T-helper 1 cell (primary cell): ENCODE results near the gene ETFA.

Experiments
- DNase-seq, 5 donors: peaks; one replicate each; pipeline ENCODE4 v3.0.0-alpha.2; 2012 to 2020

The ETFA gene

GRCh38 chr15:76340198-76340802 is 29.0 kb upstream of the ETFA start:
- peak in 1 of 5 donors; percentile 45 for DNase-seq

GRCh38 chr15:76339305-76340197 is 28.3 kb upstream of the ETFA start:
- DNase-seq: peak in 1 of 5 donors; percentile 49

GRCh38 chr15:76338486-76339304 is 27.4 kb upstream of the ETFA start:
- DNase-seq: no peak

- DNase-seq: peak in 1 of 5 donors; percentile 43
These were observed 26.6 kb upstream of the ETFA start for GRCh38 chr15:76337696-76338485.

GRCh38 chr15:76337059-76337695 is 25.9 kb upstream of the ETFA start:
- DNase-seq: peak in 1 of 5 donors; percentile 54

GRCh38 chr15:76336254-76337058 is 25.2 kb upstream of the ETFA start, which contains the start of gene ISL2:
ISL2 (plus strand) TSS chr15:76336773; CDS start chr15:76336884, 111 bp downstream.
- peak in 1 of 5 donors; percentile 97 for DNase-seq

GRCh38 chr15:76335307-76336253 is 24.3 kb upstream of the ETFA start:
- DNase-seq: peak in 1 of 5 donors; percentile 66

GRCh38 chr15:76334438-76335306 is 23.4 kb upstream of the ETFA start:
- no peak for DNase-seq

- DNase-seq: peak in 1 of 5 donors; percentile 12
These were observed 22.6 kb upstream of the ETFA start for GRCh38 chr15:76333720-76334437.

GRCh38 chr15:76333309-76333708 is 22.0 kb upstream of the ETFA start:
- no peak for DNase-seq

GRCh38 chr15:76332796-76333195 is 21.5 kb upstream of the ETFA start:
- DNase-seq: no peak

- DNase-seq: no peak
These were observed 18.9 kb upstream of the ETFA start for GRCh38 chr15:76330080-76330680.

GRCh38 chr15:76328958-76329357 is 17.7 kb upstream of the ETFA start:
- no peak for DNase-seq

- no peak for DNase-seq
These were observed 16.9 kb upstream of the ETFA start for GRCh38 chr15:76328106-76328696.

- DNase-seq: no peak
These were observed 16.2 kb upstream of the ETFA start for GRCh38 chr15:76327191-76328105.

GRCh38 chr15:76325704-76326103 is 14.4 kb upstream of the ETFA start:
- no peak for DNase-seq
